ENCODE results near the gene NCOA3.

DNA sequence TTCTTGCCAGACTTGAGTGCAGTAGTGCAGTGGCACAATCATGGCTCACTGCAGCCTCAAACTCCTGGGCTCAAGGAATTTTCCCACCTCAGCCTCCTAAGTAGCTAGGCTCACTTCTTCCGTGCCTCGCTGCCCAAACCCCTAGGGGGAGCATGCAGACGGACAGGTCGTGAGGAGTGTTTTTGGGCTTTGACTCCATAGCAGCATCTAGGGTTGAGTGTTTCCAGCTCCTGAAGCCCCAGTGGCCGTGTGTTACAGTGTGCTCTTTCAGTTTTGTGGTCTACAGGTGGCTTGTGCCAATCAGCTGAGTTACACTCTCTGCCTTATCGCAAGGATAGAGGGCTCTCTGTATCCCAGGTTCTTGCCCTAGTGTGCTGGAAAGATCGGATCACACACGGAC is 33.4 kb downstream of the NCOA3 start:
- TF ChIP-seq, protein P1, sequence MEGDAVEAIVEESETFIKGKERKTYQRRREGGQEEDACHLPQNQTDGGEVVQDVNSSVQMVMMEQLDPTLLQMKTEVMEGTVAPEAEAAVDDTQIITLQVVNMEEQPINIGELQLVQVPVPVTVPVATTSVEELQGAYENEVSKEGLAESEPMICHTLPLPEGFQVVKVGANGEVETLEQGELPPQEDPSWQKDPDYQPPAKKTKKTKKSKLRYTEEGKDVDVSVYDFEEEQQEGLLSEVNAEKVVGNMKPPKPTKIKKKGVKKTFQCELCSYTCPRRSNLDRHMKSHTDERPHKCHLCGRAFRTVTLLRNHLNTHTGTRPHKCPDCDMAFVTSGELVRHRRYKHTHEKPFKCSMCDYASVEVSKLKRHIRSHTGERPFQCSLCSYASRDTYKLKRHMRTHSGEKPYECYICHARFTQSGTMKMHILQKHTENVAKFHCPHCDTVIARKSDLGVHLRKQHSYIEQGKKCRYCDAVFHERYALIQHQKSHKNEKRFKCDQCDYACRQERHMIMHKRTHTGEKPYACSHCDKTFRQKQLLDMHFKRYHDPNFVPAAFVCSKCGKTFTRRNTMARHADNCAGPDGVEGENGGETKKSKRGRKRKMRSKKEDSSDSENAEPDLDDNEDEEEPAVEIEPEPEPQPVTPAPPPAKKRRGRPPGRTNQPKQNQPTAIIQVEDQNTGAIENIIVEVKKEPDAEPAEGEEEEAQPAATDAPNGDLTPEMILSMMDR (IDR thresholded peaks at IDR 0.05), result no peak
- no peak for TF ChIP-seq POLR2A (IDR thresholded peaks at IDR 0.05)
